Adrenal gland (tissue), 19 donors: ENCODE results near the gene TEX30. TPM values are rescaled to one million over a fixed set of nuclear protein-coding genes. Genes with fewer than 3 reads are reported as not detected.
A peak's percentile ranks its signal among the peaks of the same experiment; 100 is the strongest.

Experiments
- DNase-seq, 7 donors: peaks; one replicate each; pipeline ENCODE4 v3.0.0-alpha.2; 2019 to 2020
- H3K27ac ChIP-seq, 5 donors: fragments of 200-600 bp; sonication (generic) in 4 of 5; 1 replicate in 3 of 5; 2 replicates in 2 of 5; pipeline versions ENCODE4 v1.5.1 to v1.8.0; 2016 to 2020; ENCODE audit warnings: mild to moderate bottlenecking in 1 of 5
- H3K27me3 ChIP-seq: fragments of 200-600 bp; 2 replicates; pipeline ENCODE4 v1.8.0; 2021
- H3K36me3 ChIP-seq, 2 donors: fragments of 200-600 bp; replicated peaks in 1 of 2; 1 replicate in 1 of 2; 2 replicates in 1 of 2; pipeline versions ENCODE4 v1.5.1 to v1.8.0; 2018 to 2022
- H3K4me1 ChIP-seq, 2 donors: fragments of 200-600 bp; replicated peaks in 1 of 2; 1 replicate in 1 of 2; 2 replicates in 1 of 2; pipeline versions ENCODE4 v1.5.1 to v1.8.0; 2018 to 2021
- H3K4me3 ChIP-seq, 4 donors: fragments of 200-600 bp; sonication (generic) in 3 of 4; one replicate each; pipeline ENCODE4 v1.5.1; 2016 to 2018
- H3K9me3 ChIP-seq, 3 donors: fragments of 200-600 bp; sonication (generic) in 1 of 3; replicated peaks in 1 of 3; 1 replicate in 2 of 3; 2 replicates in 1 of 3; pipeline versions ENCODE4 v1.5.1 to v1.8.0; 2016 to 2021
- POLR2A ChIP-seq, 2 donors: fragments of 450-650 bp; IDR thresholded peaks; one replicate each; pipeline ENCODE4 v1.6.1; 2017; ENCODE audit warnings: antibody characterized with exemption in 2 of 2, mild to moderate bottlenecking in 2 of 2, moderate library complexity in 1 of 2
- WGBS, 4 donors: extraction: QIAGEN DNeasy Blood & Tissue Kit in 2 of 4; methylation state at CpG; one replicate each; pipeline versions ENCODE4 v1.1.5 to v1.1.7; 2013 to 2017; 5-methylcytosine and 5-hydroxymethylcytosine counted together
- intact Hi-C, 2 donors: fragments of 100-400 bp; cut with DNase I; formaldehyde crosslinking; loops; one replicate each; pipeline versions ENCODE4 v1.14.1 to v1.15.0; 2022 to 2023
- long read RNA-seq, 10 donors: library from polyadenylated mRNA in 3 of 10; unstranded in 2 of 10; stranded (forward) in 1 of 10; transcript quantifications; one replicate each; pipeline ENCODE4 v2.0.0 and lab custom pipeline, GENCODE V29; 2021 to 2026
- polyA plus RNA-seq, 3 donors: library from polyadenylated mRNA; stranded (reverse); fragments of 200-250 nt in 2 of 3; fragments of 350-450 nt in 1 of 3; fragmentation: Illumina TruSeq in 1 of 3; extraction: RNeasy Lipid Tissue Mini Kit (QIAGEN cat#74804) in 1 of 3; gene quantifications; one replicate each; pipeline ENCODE4 v1.2.3, GENCODE V29; 2013 to 2014
- total RNA-seq, 9 donors: library from RNA; depleted of rRNA in 4 of 9; stranded (reverse); fragments of >200 nt in 4 of 9; fragments of 120-200 nt in 1 of 9; fragmentation: NEBNext Ultra II Directional in 1 of 9; extraction: Animal tissue kit (Norgen Biotek cat#: 25700) in 1 of 9; gene quantifications; one replicate each; pipeline versions ENCODE4 v1.1.0 to v1.2.4, GENCODE V29; 2013 to 2023
- TF ChIP-seq, protein P1 (sequence below), 6 experiments: fragments of 450-650 bp in 4 of 6; fragments of 200-600 bp in 2 of 6; sonication (generic) in 1 of 6; IDR thresholded peaks; 1 replicate in 5 of 6; 2 replicates in 1 of 6; pipeline versions ENCODE4 v1.5.1 to v1.8.0; 2016 to 2021; ENCODE audit warnings: antibody characterized with exemption in 6 of 6, mild to moderate bottlenecking in 2 of 6, moderate library complexity in 1 of 6
- donor health status: healthy with polysubstance abuse.
- donor health status: Bipolar disorder and iron deficiency.
- donor health status: DM: yes; HTN: yes; CAD: no.
- donor health status: DM: no; HTN: no; CAD: no.
- donor health status: DM: no; HTN: no; CAD: no.
- donor health status: DM: yes; HTN: yes; CAD: no.

Gene TEX30
- total RNA-seq (10 to 100 TPM in 2 of 9 donors, 1 to 10 TPM in 7; 4.5 to 13.1 (median 6.9) TPM), polyA plus RNA-seq (10 to 100 TPM in 1 of 3 donors, 1 to 10 TPM in 2; 9.3 to 11.6 (median 9.5) TPM)
- long read RNA-seq, donor 1, transcript TEX30-206 (6 exons, 1,165 nt) = major isoform, 10 of 12 reads
- long read RNA-seq, donor 1, partial matches to known transcripts = 0 of 12 reads
- long read RNA-seq, donor 1, other reads (novel, unspliced or antisense) = 0 of 12 reads
- long read RNA-seq, donor 2, partial matches to known transcripts = 0 of 4 reads
- long read RNA-seq, donor 2, other reads (novel, unspliced or antisense) = 0 of 4 reads
- long read RNA-seq, donor 3, transcript TEX30-206 (6 exons, 1,165 nt) = major isoform, 7 of 11 reads
- long read RNA-seq, donor 3, partial matches to known transcripts = 0 of 11 reads
- long read RNA-seq, donor 3, other reads (novel, unspliced or antisense) = 0 of 11 reads
- long read RNA-seq, donor 4, transcript TEX30-206 (6 exons, 1,165 nt) = major isoform, 9 of 11 reads
- long read RNA-seq, donor 4, partial matches to known transcripts = 0 of 11 reads
- long read RNA-seq, donor 4, other reads (novel, unspliced or antisense) = 2 of 11 reads
- long read RNA-seq, donor 5, transcript TEX30-206 (6 exons, 1,165 nt) = major isoform, 6 of 9 reads
- long read RNA-seq, donor 5, partial matches to known transcripts = 0 of 9 reads
- long read RNA-seq, donor 5, other reads (novel, unspliced or antisense) = 0 of 9 reads
- long read RNA-seq, donor 6, partial matches to known transcripts = 0 of 5 reads
- long read RNA-seq, donor 6, other reads (novel, unspliced or antisense) = 1 of 5 reads
- long read RNA-seq, donor 7, partial matches to known transcripts = 0 of 4 reads
- long read RNA-seq, donor 7, other reads (novel, unspliced or antisense) = 0 of 4 reads
- long read RNA-seq, donor 8, transcript TEX30-206 (6 exons, 1,165 nt) = major isoform, 6 of 9 reads
- long read RNA-seq, donor 8, partial matches to known transcripts = 0 of 9 reads
- long read RNA-seq, donor 8, other reads (novel, unspliced or antisense) = 0 of 9 reads
- long read RNA-seq, donor 9, partial matches to known transcripts = 0 of 4 reads
- long read RNA-seq, donor 9, other reads (novel, unspliced or antisense) = 0 of 4 reads
- long read RNA-seq, donor 10, partial matches to known transcripts = 0 of 6 reads
- long read RNA-seq, donor 10, other reads (novel, unspliced or antisense) = 0 of 6 reads

GRCh38 chr13:102773441-102774213, at the start of gene TEX30:
TEX30 (minus strand) TSS chr13:102773786; CDS start chr13:102770026, 3,760 bp downstream.
- Histone ChIP-seq H3K27me3 (no peaks in the 10 kb centered on the region), H3K27ac (peak within 1 kb of the TSS in 4 of 5 donors; percentile 62 to 88 (median 84)), H3K36me3 (no peaks in the 10 kb centered on the region), H3K4me1 (peaks cover 5% of the 10 kb centered on the region in 2 donors), H3K9me3 (no peaks in the 10 kb centered on the region), H3K4me3 (peak within 1 kb of the TSS in 3 of 4 donors; percentile 44 to 71 (median 69))
- DNase-seq = peak; percentile 80 to 88 (median 83)
- TF ChIP-seq, protein P1, sequence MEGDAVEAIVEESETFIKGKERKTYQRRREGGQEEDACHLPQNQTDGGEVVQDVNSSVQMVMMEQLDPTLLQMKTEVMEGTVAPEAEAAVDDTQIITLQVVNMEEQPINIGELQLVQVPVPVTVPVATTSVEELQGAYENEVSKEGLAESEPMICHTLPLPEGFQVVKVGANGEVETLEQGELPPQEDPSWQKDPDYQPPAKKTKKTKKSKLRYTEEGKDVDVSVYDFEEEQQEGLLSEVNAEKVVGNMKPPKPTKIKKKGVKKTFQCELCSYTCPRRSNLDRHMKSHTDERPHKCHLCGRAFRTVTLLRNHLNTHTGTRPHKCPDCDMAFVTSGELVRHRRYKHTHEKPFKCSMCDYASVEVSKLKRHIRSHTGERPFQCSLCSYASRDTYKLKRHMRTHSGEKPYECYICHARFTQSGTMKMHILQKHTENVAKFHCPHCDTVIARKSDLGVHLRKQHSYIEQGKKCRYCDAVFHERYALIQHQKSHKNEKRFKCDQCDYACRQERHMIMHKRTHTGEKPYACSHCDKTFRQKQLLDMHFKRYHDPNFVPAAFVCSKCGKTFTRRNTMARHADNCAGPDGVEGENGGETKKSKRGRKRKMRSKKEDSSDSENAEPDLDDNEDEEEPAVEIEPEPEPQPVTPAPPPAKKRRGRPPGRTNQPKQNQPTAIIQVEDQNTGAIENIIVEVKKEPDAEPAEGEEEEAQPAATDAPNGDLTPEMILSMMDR (IDR thresholded peaks at IDR 0.05) = peak in 3 of 6 experiments; percentile 7 to 38 (median 17)
- peak; percentile 68 to 92 for TF ChIP-seq POLR2A (IDR thresholded peaks at IDR 0.05)
- intact Hi-C loops = no loop called here
- WGBS, 4 donors = 1 to 9% (median 2%) methylated on average over 16 to 85 of the region's 85 CpGs

DNA sequence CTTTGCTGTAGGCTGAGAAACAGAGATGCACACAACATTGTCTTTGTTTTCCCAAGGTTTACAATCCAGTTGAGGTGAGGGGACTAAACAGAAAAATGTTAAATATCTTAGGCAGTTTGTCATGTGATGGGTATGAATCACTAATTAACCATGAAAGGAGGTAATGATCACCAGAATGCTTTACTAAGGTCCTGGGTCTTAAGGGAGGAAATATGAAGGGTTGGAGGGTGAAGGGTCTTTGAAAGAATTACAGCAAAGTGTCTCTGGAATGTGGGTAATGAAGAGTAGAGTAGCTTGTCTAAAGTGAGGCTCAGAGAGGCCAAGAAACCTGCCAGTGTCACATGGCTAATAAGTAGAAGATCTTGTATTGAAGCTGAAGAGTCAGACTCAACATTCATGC, 44.3 kb upstream of the TEX30 start:
- intact Hi-C loops = no loop called here
- Histone ChIP-seq H3K4me1 (peaks cover 0 to 20% of the 10 kb centered on the region in 2 donors), H3K36me3 (peaks cover 0 to 18% of the 10 kb centered on the region in 2 donors), H3K27ac (no peak overlapping the region), H3K9me3 (no peaks in the 10 kb centered on the region), H3K27me3 (no peaks in the 10 kb centered on the region), H3K4me3 (no peak overlapping the region)
- no peak for TF ChIP-seq POLR2A (IDR thresholded peaks at IDR 0.05)
- no peak for DNase-seq

GRCh38 chr13:102817241-102817640, 43.7 kb upstream of the TEX30 start:
- intact Hi-C loops = no loop called here

More at GRCh38 chr13:102817241-102817640, 43.7 kb upstream of the TEX30 start:
- Histone ChIP-seq H3K36me3 (peaks cover 0 to 12% of the 10 kb centered on the region in 2 donors), H3K27ac (no peak overlapping the region), H3K27me3 (no peaks in the 10 kb centered on the region), H3K4me3 (no peak overlapping the region), H3K4me1 (peaks cover 0 to 20% of the 10 kb centered on the region in 2 donors), H3K9me3 (no peaks in the 10 kb centered on the region)
- 86 to 98% (median 93%) methylated on average over 1 of the region's 1 CpG for WGBS, 4 donors
- TF ChIP-seq, protein P1 (IDR thresholded peaks at IDR 0.05) = no peak
- TF ChIP-seq POLR2A (IDR thresholded peaks at IDR 0.05) = no peak
- DNase-seq = no peak
